PC-3 (cell line): ENCODE measurements around the gene RAI1. TPM values are rescaled to one million over a fixed set of nuclear protein-coding genes. Genes with fewer than 3 reads are reported as not detected.
A peak's percentile ranks its signal among the peaks of the same experiment; 100 is the strongest.

Source experiments
- ATAC-seq: fragments of 200-7000 bp; cut with Tn5 transposase; 2 replicates; pipeline ENCODE4 v1.9.1; 2020; ENCODE audit warnings: mild to moderate bottlenecking, moderate library complexity
- BruUV-seq: library from RNA; stranded (reverse); fragments of 400-500 nt; replicated peaks from 2 replicates; lab custom pipeline; 2021; lab: Mats Ljungman, UMichigan
- CTCF ChIA-PET: fragments of 300-600 bp; sonication (Branson Sonifier 250); formaldehyde crosslinking; loops from one replicate; lab custom pipeline; 2022; ENCODE audit warnings: antibody characterized with exemption; lab: Charles Lee
- POLR2A ChIA-PET: fragments of 300-600 bp; sonication (Branson Sonifier 250); formaldehyde crosslinking; loops from one replicate; lab custom pipeline; 2022; ENCODE audit warnings: antibody characterized with exemption; ENCODE audit not compliant: unreplicated experiment; lab: Charles Lee
- DNase-seq: peaks from one replicate; pipeline ENCODE4 v3.0.0-alpha.2; 2015
- H2AFZ ChIP-seq: fragments of 300-600 bp; sonication (generic); 2 replicates; pipeline ENCODE4 v1.6.0; 2016; ENCODE audit warnings: antibody characterized with exemption, low read length
- H3F3A ChIP-seq: fragments of 300-600 bp; sonication (generic); one replicate; pipeline ENCODE4 v1.6.0; 2017; ENCODE audit warnings: antibody characterized with exemption, low read length, control low read depth, mild to moderate bottlenecking; ENCODE audit not compliant: unreplicated experiment
- H3K27ac ChIP-seq: fragments of 300-600 bp; sonication (generic); 2 replicates; pipeline ENCODE4 v1.5.1; 2016; ENCODE audit warnings: mild to moderate bottlenecking, low read length
- H3K27me3 ChIP-seq: fragments of 300-600 bp; sonication (generic); 2 replicates; pipeline ENCODE4 v1.6.1; 2016; ENCODE audit warnings: low read length, mixed read lengths
- H3K36me3 ChIP-seq: fragments of 300-600 bp; sonication (generic); 2 replicates; pipeline ENCODE4 v1.6.1; 2016; ENCODE audit warnings: low read depth, mixed run types, low read length, mixed read lengths
- H3K4me1 ChIP-seq: fragments of 300-600 bp; sonication (generic); 2 replicates; pipeline ENCODE4 v1.5.1; 2016; ENCODE audit warnings: low read length; ENCODE audit not compliant: insufficient read depth
- H3K4me2 ChIP-seq: fragments of 300-600 bp; sonication (generic); 2 replicates; pipeline ENCODE4 v1.6.0; 2016; ENCODE audit warnings: low read length
- H3K4me3 ChIP-seq: fragments of 300-600 bp; sonication (generic); 2 replicates; pipeline ENCODE4 v1.5.1; 2016; ENCODE audit warnings: mild to moderate bottlenecking, low read length, mixed read lengths
- H3K79me2 ChIP-seq: fragments of 300-600 bp; sonication (generic); 2 replicates; pipeline ENCODE4 v1.6.1; 2017; ENCODE audit warnings: low read length, mixed read lengths
- H3K9ac ChIP-seq: fragments of 300-600 bp; sonication (generic); 2 replicates; pipeline ENCODE4 v1.6.0; 2016; ENCODE audit warnings: mild to moderate bottlenecking, low read length
- H3K9me2 ChIP-seq: fragments of 300-600 bp; sonication (generic); replicated peaks from 2 replicates; pipeline ENCODE4 v1.6.1; 2016; ENCODE audit warnings: mixed run types, low read length, mixed read lengths
- H3K9me3 ChIP-seq: fragments of 300-600 bp; sonication (generic); 2 replicates; pipeline ENCODE4 v1.6.1; 2016; ENCODE audit warnings: low read length, mixed read lengths
- H4K20me1 ChIP-seq: fragments of 300-600 bp; sonication (generic); 2 replicates; pipeline ENCODE4 v1.6.1; 2016; ENCODE audit warnings: low read length, mixed read lengths
- EZH2 ChIP-seq: fragments of 300-600 bp; sonication (generic); IDR thresholded peaks from one replicate; pipeline ENCODE4 v1.6.1; 2017; ENCODE audit warnings: antibody characterized with exemption, mild to moderate bottlenecking, low read length; ENCODE audit not compliant: unreplicated experiment
- EZH2phosphoT487 ChIP-seq: fragments of 300-600 bp; sonication (generic); IDR thresholded peaks from 2 replicates; pipeline ENCODE4 v1.6.1; 2018; ENCODE audit warnings: mild to moderate bottlenecking, antibody characterized with exemption, low read length, borderline replicate concordance
- intact Hi-C: fragments of 100-400 bp; cut with micrococcal nuclease; formaldehyde crosslinking; loops from 2 replicates; pipeline ENCODE4 v1.9.0; 2023
- total RNA-seq: library from RNA; depleted of rRNA; stranded (reverse); fragments of >200 nt; gene quantifications from 2 replicates; pipeline ENCODE4 v1.2.3, GENCODE V29; 2014
- TF ChIP-seq, protein P1 (sequence below): fragments of 300-600 bp; sonication (generic); conservative IDR thresholded peaks from 2 replicates; pipeline ENCODE4 v1.5.1; 2017; ENCODE audit warnings: antibody characterized with exemption, low read depth, mild to moderate bottlenecking, low read length

RAI1 gene
- total RNA-seq, 1 experiment from 2014 or later, result 33.0 TPM

DNA sequence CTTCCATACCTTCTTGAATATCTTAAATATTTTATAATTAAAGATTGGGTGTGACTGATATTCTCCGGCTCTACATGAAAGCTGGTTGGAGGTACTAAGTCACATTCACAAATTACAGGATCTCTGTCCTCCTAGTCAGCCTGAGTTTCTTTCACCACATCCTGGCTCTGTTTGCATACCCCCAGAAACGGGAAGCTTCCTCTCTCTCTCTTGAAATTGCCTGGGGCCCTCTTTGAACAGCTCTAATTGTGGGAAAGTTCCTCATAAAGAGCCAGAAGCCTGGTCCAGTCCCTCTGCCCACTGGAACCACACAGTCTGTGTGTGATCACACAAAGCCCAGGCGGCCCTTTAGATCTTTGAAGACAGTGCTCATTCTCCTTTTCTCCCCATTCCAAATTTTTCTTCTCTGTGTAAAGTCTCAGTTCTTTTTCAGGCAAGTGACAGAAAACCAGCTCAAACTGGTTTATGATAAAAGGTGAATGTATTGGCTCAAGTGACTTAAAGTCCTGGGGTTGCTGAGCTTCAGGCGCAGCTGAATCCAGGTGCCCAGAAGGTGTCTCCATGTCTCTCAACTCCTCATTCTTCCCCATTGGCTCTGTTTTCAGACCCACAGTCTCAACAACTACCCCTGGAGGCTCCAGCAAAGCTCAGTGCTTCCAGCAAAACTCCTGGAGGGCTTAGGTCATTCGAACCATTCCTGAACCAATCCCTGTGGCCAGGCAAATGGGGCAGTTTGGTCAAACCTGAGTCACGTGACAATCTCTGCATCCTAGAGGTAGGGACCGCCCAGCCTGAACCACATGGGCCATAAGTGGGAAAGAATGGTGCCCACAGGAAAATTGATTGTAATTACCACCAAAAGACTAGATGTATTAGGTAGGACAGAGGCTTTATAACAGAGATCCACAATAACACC is 8.5 kb upstream of the RAI1 start:
- no peaks in the 10 kb centered on the region for H3F3A ChIP-seq
- no TSS peak for BruUV-seq
- no peaks in the 10 kb centered on the region for H4K20me1 ChIP-seq
- H3K9me3 ChIP-seq, result no peaks in the 10 kb centered on the region
- DNase-seq (peak; percentile 59), ATAC-seq (peak; percentile 61)
- no peaks in the 10 kb centered on the region for H3K36me3 ChIP-seq
- H2AFZ ChIP-seq, result 0 out of 2 replicates have a peak overlapping the region, but pooled peaks have one; percentile 15
- intact Hi-C loops, result no loop called here
- POLR2A ChIA-PET, result no interaction called here
- H3K27ac ChIP-seq, result no peak overlapping the region
- TF ChIP-seq EZH2, result no peak
- TF ChIP-seq EZH2phosphoT487, result no peak
- TF ChIP-seq, protein P1, sequence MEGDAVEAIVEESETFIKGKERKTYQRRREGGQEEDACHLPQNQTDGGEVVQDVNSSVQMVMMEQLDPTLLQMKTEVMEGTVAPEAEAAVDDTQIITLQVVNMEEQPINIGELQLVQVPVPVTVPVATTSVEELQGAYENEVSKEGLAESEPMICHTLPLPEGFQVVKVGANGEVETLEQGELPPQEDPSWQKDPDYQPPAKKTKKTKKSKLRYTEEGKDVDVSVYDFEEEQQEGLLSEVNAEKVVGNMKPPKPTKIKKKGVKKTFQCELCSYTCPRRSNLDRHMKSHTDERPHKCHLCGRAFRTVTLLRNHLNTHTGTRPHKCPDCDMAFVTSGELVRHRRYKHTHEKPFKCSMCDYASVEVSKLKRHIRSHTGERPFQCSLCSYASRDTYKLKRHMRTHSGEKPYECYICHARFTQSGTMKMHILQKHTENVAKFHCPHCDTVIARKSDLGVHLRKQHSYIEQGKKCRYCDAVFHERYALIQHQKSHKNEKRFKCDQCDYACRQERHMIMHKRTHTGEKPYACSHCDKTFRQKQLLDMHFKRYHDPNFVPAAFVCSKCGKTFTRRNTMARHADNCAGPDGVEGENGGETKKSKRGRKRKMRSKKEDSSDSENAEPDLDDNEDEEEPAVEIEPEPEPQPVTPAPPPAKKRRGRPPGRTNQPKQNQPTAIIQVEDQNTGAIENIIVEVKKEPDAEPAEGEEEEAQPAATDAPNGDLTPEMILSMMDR, result no peak
- H3K79me2 ChIP-seq, result no peaks in the 10 kb centered on the region
- no peak overlapping the region for H3K4me3 ChIP-seq
- CTCF ChIA-PET, result no interaction called here
- peak overlapping the region; percentile 12 for H3K4me2 ChIP-seq
- peaks cover 25% of the 10 kb centered on the region for H3K4me1 ChIP-seq
- H3K9ac ChIP-seq, result no peak overlapping the region
- H3K27me3 ChIP-seq, result no peaks in the 10 kb centered on the region
- H3K9me2 ChIP-seq, result no peaks in the 10 kb centered on the region

DNA sequence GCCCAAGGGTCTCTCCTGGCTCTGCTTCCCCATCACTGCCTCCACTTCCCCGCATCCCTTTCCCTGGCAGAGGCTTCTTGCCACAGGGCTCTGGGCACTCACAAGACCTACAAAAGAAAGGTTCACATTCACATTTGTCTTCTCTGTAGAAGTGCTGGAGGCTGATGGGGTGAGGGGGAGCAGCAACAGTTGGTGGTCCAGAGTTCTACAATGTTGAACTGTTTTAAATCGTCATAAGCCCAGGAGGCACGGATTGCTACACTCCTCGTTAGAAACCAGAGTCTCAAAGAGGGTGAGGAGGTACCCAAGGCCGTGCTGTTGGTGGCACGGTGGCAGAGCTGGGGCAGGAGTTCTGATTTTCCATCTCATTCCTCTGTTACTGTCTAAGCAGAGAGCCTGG is 5.8 kb upstream of the RAI1 start:
- POLR2A ChIA-PET, result no interaction called here
- no TSS peak for BruUV-seq
- Histone ChIP-seq H3K27ac (no peak overlapping the region), H3F3A (no peaks in the 10 kb centered on the region), H2AFZ (no peak overlapping the region), H3K36me3 (no peaks in the 10 kb centered on the region), H3K4me2 (no peak overlapping the region), H3K9me3 (no peaks in the 10 kb centered on the region), H3K9ac (no peak overlapping the region), H3K4me3 (no peak overlapping the region), H4K20me1 (no peaks in the 10 kb centered on the region), H3K27me3 (no peaks in the 10 kb centered on the region), H3K9me2 (no peaks in the 10 kb centered on the region), H3K79me2 (no peaks in the 10 kb centered on the region), H3K4me1 (peaks cover 25% of the 10 kb centered on the region)
- ATAC-seq (no peak), DNase-seq (no peak)
- intact Hi-C loops, result no loop called here
- TF ChIP-seq EZH2phosphoT487 (no peak), EZH2 (no peak)
- TF ChIP-seq, protein P1, result no peak
- CTCF ChIA-PET, result no interaction called here
